HG03575 (cell line): ENCODE data around the gene SMAD1.
"Not testable (repeated sequence)": the region's sequence is repeated elsewhere in the genome, so short reads cannot be mapped to it uniquely, and the experiment has no call there.

ENCODE experiments used
- ATAC-seq: cut with Tn5 transposase; IDR thresholded peaks from one replicate; pipeline ENCODE4 v1.9.1; 2021; ENCODE audit not compliant: unreplicated experiment, insufficient number of reproducible peaks, low FRiP score; ENCODE audit errors: extremely low read depth

The SMAD1 gene

GRCh38 chr4:145520172-145520571, 38.5 kb downstream of the SMAD1 start:
- ATAC-seq = no peak

- no peak for ATAC-seq
Observed at GRCh38 chr4:145521282-145521681, 39.6 kb downstream of the SMAD1 start.

GRCh38 chr4:145523117-145523516, 41.5 kb downstream of the SMAD1 start:
- ATAC-seq = no peak

- ATAC-seq = no peak
Observed at GRCh38 chr4:145524552-145524951, 42.9 kb downstream of the SMAD1 start.

GRCh38 chr4:145525291-145525740, 43.7 kb downstream of the SMAD1 start:
- no peak for ATAC-seq

- no peak for ATAC-seq
Observed at GRCh38 chr4:145527773-145528172, 46.1 kb downstream of the SMAD1 start.

DNA sequence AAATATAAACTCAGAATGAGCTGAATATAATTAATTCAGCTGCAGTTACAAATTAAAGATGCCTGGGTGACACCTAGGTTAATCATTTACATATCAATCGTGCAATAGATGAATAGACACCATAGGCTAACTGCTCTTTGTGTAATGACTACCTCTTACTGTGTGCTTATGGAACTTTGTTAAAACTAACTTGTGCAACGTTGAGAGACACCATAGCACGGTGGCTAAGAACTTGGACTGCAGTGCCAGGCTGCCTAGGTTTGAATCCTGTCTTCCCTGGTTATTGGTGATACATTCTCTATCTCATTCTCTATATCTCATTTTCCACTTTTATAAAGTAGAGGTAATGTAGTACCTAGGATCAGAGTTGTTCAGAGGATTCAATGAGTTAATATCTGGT, 46.9 kb downstream of the SMAD1 start:
- no peak for ATAC-seq

GRCh38 chr4:145530189-145530588, 48.5 kb downstream of the SMAD1 start:
- ATAC-seq = no peak

DNA sequence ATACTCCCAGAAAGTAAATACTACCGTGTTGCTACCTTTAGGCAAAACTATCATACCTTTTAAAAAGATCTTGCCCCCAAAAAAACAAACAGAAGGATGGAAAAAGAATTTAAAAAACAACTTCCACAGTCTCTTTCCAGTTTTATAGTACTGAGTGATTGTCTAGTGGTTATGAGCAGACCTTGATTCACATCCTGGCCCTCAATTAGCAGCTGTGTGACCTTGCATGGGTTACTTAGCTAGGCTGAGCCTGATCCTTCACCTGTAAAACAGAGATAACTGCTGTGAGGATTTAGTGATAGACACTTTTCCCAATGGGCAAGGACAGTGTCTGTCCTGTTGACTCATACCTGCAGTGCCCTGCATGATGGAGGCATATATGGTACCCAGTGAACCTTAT, 49.0 kb downstream of the SMAD1 start:
- ATAC-seq = no peak

DNA sequence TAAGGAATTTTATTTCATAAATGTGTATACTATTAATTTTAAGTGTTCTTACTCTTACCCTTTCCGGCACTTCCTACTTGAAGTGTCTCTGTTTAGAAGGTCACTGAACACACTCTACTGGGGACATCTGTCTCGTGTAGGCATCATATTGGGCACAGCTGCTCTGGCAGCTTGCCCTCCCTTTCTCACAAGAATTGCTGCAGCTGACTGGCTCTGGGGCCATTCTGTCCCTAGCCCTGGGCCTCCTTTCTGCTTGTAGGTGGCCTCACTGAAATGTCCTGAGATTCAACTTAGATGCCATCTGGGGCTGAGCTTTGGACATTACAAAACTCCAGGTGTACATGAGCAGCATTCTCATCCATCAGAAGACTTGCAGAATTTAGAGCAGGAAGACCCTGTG, 49.6 kb downstream of the SMAD1 start:
- ATAC-seq = no peak

- no peak for ATAC-seq
Observed at GRCh38 chr4:145531859-145532258, 50.2 kb downstream of the SMAD1 start.

- no peak for ATAC-seq
Observed at GRCh38 chr4:145533001-145533400, 51.3 kb downstream of the SMAD1 start.

GRCh38 chr4:145533415-145533814, 51.8 kb downstream of the SMAD1 start:
- ATAC-seq = not testable (repeated sequence)

GRCh38 chr4:145533961-145534360, 52.3 kb downstream of the SMAD1 start:
- ATAC-seq = no peak

GRCh38 chr4:145535202-145535601, 53.5 kb downstream of the SMAD1 start:
- ATAC-seq = no peak

- ATAC-seq = no peak
Observed at GRCh38 chr4:145536044-145536443, 54.4 kb downstream of the SMAD1 start.

DNA sequence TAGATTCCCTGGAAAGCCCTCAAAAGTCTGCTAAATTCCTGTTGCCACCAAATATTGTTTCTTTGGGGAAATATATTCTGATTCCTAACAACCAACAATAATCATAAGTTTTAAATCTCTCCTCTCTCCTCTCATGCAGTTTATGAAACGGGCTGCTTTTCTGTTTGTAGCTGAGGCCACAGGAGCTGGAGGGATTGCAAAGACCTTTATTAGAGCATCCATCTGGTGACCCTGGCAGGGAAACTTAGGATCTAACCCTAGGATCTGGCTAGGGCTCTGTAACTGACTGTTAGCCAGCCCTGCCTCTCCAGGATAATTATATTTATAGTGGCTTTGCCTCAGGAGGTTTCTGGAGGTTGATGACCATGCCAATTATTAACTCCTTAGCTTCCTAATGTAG, 56.9 kb downstream of the SMAD1 start:
- no peak for ATAC-seq

GRCh38 chr4:145539671-145540070, 58.0 kb downstream of the SMAD1 start:
- no peak for ATAC-seq

DNA sequence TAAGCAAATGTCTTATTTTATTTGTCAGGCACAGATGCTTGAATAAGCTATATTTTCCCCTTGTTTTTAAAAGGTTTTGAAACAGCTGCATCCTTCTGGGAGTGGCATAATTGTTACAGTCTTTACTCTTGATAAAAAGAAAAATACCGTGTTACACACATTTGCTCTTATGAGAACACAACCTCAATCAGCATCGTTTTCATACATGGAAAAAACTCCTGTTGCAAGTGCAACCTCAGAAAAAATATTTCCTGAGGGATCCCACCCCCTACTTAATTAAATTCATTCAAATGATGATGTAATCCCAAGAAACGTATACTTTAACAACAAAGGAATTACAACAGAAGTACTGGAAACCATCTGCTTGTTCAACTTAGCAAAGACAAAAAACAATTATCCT, 58.6 kb downstream of the SMAD1 start:
- ATAC-seq = no peak

GRCh38 chr4:145541346-145541745, 59.7 kb downstream of the SMAD1 start:
- no peak for ATAC-seq

- no peak for ATAC-seq
Observed at GRCh38 chr4:145545031-145545430, 63.4 kb downstream of the SMAD1 start.
